ENCODE data around the gene GHRL.
"Not testable (repeated sequence)": the region's sequence is repeated elsewhere in the genome, so short reads cannot be mapped to it uniquely, and the experiment has no call there.

The GHRL gene

GRCh38 chr3:10278501-10278900, 14.2 kb downstream of the GHRL start:
- no peak for DNase-seq (ENCODE audit: extremely low read depth in 1 of 2, low read depth in 1 of 2)

- no peak for DNase-seq (ENCODE audit: extremely low read depth in 1 of 2, low read depth in 1 of 2)
These were observed 15.6 kb downstream of the GHRL start for GRCh38 chr3:10277115-10277625.

- DNase-seq (ENCODE audit: extremely low read depth in 1 of 2, low read depth in 1 of 2) = no peak
These were observed 18.1 kb downstream of the GHRL start for GRCh38 chr3:10274601-10275000.

- no peak for DNase-seq (ENCODE audit: extremely low read depth in 1 of 2, low read depth in 1 of 2)
These were observed 18.9 kb downstream of the GHRL start for GRCh38 chr3:10273702-10274305.

GRCh38 chr3:10272977-10273376, 19.8 kb downstream of the GHRL start:
- DNase-seq (ENCODE audit: extremely low read depth in 1 of 2, low read depth in 1 of 2) = no peak

- DNase-seq (ENCODE audit: extremely low read depth in 1 of 2, low read depth in 1 of 2) = not testable (repeated sequence)
These were observed 20.3 kb downstream of the GHRL start for GRCh38 chr3:10272476-10272875.

GRCh38 chr3:10269443-10269842, 23.3 kb downstream of the GHRL start:
- no peak for DNase-seq (ENCODE audit: extremely low read depth in 1 of 2, low read depth in 1 of 2)

GRCh38 chr3:10268930-10269329, 23.8 kb downstream of the GHRL start:
- no peak for DNase-seq (ENCODE audit: extremely low read depth in 1 of 2, low read depth in 1 of 2)

- no peak for DNase-seq (ENCODE audit: extremely low read depth in 1 of 2, low read depth in 1 of 2)
These were observed 24.6 kb downstream of the GHRL start for GRCh38 chr3:10268116-10268515.

- not testable (repeated sequence) for DNase-seq (ENCODE audit: extremely low read depth in 1 of 2, low read depth in 1 of 2)
These were observed 25.8 kb downstream of the GHRL start for GRCh38 chr3:10266936-10267335.

GRCh38 chr3:10265833-10266232, 26.9 kb downstream of the GHRL start:
- DNase-seq (ENCODE audit: extremely low read depth in 1 of 2, low read depth in 1 of 2) = no peak

- DNase-seq (ENCODE audit: extremely low read depth in 1 of 2, low read depth in 1 of 2) = peak; percentile 33 to 54
These were observed 28.9 kb downstream of the GHRL start for GRCh38 chr3:10263646-10264363.

- no peak for DNase-seq (ENCODE audit: extremely low read depth in 1 of 2, low read depth in 1 of 2)
These were observed 30.7 kb downstream of the GHRL start for GRCh38 chr3:10262027-10262426.

GRCh38 chr3:10260211-10260701, 32.5 kb downstream of the GHRL start:
- no peak for DNase-seq (ENCODE audit: extremely low read depth in 1 of 2, low read depth in 1 of 2)

GRCh38 chr3:10259798-10260197, 32.9 kb downstream of the GHRL start:
- no peak for DNase-seq (ENCODE audit: extremely low read depth in 1 of 2, low read depth in 1 of 2)

- no peak for DNase-seq (ENCODE audit: extremely low read depth in 1 of 2, low read depth in 1 of 2)
These were observed 33.7 kb downstream of the GHRL start for GRCh38 chr3:10259036-10259435.

GRCh38 chr3:10255835-10256234, 36.9 kb downstream of the GHRL start:
- DNase-seq (ENCODE audit: extremely low read depth in 1 of 2, low read depth in 1 of 2) = no peak

GRCh38 chr3:10253731-10254130, 39.0 kb downstream of the GHRL start:
- DNase-seq (ENCODE audit: extremely low read depth in 1 of 2, low read depth in 1 of 2) = no peak

- DNase-seq (ENCODE audit: extremely low read depth in 1 of 2, low read depth in 1 of 2) = no peak
These were observed 41.7 kb downstream of the GHRL start for GRCh38 chr3:10251006-10251405.

GRCh38 chr3:10249833-10250232, 42.9 kb downstream of the GHRL start:
- no peak for DNase-seq (ENCODE audit: extremely low read depth in 1 of 2, low read depth in 1 of 2)

- peak; percentile 55 to 70 for DNase-seq (ENCODE audit: extremely low read depth in 1 of 2, low read depth in 1 of 2)
These were observed 43.6 kb downstream of the GHRL start for GRCh38 chr3:10248984-10249748.
